GM12878 (cell line): ENCODE results near the gene TMEM168. TPM values are rescaled to one million over a fixed set of nuclear protein-coding genes. Genes with fewer than 3 reads are reported as not detected.

Experiments
- ATAC-seq: fragments of 200-7000 bp; cut with Tn5 transposase; 3 replicates; pipeline ENCODE4 v1.9.1; 2020; ENCODE audit warnings: mild to moderate bottlenecking, moderate library complexity
- BruUV-seq: library from RNA; stranded (reverse); fragments of 400-500 nt; replicated peaks from 2 replicates; lab custom pipeline; 2021; lab: Mats Ljungman, UMichigan
- CTCF ChIA-PET: fragments of 300-600 bp; sonication (Branson Sonifier 250); formaldehyde crosslinking; extraction: SDS; loops from one replicate; lab custom pipeline; 2021; ENCODE audit warnings: inconsistent platforms; lab: Yijun Ruan, JAX
- POLR2A ChIA-PET: fragments of 350-600 bp; formaldehyde crosslinking; extraction: SDS; loops from one replicate; lab custom pipeline; 2021; ENCODE audit warnings: inconsistent platforms; lab: Charles Lee
- RAD21 ChIA-PET: fragments of 300-600 bp; sonication (Branson Sonifier 250); formaldehyde crosslinking; loops from one replicate; lab custom pipeline; 2023; ENCODE audit warnings: antibody characterized with exemption; ENCODE audit not compliant: unreplicated experiment; lab: Charles Lee
- SMC1A ChIA-PET: fragments of 300-600 bp; sonication (Branson Sonifier 250); formaldehyde crosslinking; loops from one replicate; lab custom pipeline; 2023; ENCODE audit not compliant: unreplicated experiment, uncharacterized antibody; lab: Charles Lee
- DNase-seq: peaks from one replicate; pipeline ENCODE4 v3.0.0-alpha.2; 2011; ENCODE audit warnings: low read depth, low spot score
- FAIRE-seq: peaks from 3 replicates; lab custom pipeline; 2011; peaks lifted over from hg19 to GRCh38; lab: Jason Lieb, UNC
- H2AFZ ChIP-seq: 2 replicates; pipeline ENCODE4 v1.6.0; 2011; ENCODE audit warnings: low read depth, low read length, control low read depth; ENCODE audit not compliant: control insufficient read depth
- H3K27ac ChIP-seq: 2 replicates; pipeline ENCODE4 v1.5.1; 2011; ENCODE audit warnings: control low read depth; ENCODE audit not compliant: control insufficient read depth, insufficient read depth
- H3K27me3 ChIP-seq, 2 experiments: replicated peaks in 1 of 2; 2 replicates each; pipeline versions ENCODE4 v1.6.0 to v1.6.1; 2011; ENCODE audit warnings: low read length in 1 of 2; ENCODE audit not compliant: control insufficient read depth in 2 of 2, insufficient read depth in 2 of 2
- H3K36me3 ChIP-seq, 2 experiments: 2 replicates each; pipeline ENCODE4 v1.5.1; 2011; ENCODE audit warnings: low read length in 1 of 2; ENCODE audit not compliant: control insufficient read depth in 2 of 2, insufficient read depth in 2 of 2
- H3K4me1 ChIP-seq: 2 replicates; pipeline ENCODE4 v1.6.1; 2011; ENCODE audit warnings: mild to moderate bottlenecking, low read length, moderate library complexity, mixed read lengths; ENCODE audit not compliant: control insufficient read depth, insufficient read depth
- H3K4me2 ChIP-seq: 2 replicates; pipeline ENCODE4 v1.6.0; 2011; ENCODE audit warnings: control low read depth; ENCODE audit not compliant: control insufficient read depth, insufficient read depth
- H3K4me3 ChIP-seq: fragments of 200-600 bp; sonication (generic); 2 replicates; pipeline ENCODE4 v1.5.1; 2016
- H3K79me2 ChIP-seq: 2 replicates; pipeline ENCODE4 v1.6.0; 2011; ENCODE audit warnings: low read length; ENCODE audit not compliant: control insufficient read depth, insufficient read depth
- H3K9ac ChIP-seq: 2 replicates; pipeline ENCODE4 v1.8.0; 2011; ENCODE audit warnings: low read length, control low read depth, mixed read lengths; ENCODE audit not compliant: control insufficient read depth, insufficient read depth
- H3K9me3 ChIP-seq: replicated peaks from 3 replicates; pipeline ENCODE4 v1.5.1; 2011; ENCODE audit warnings: mild to moderate bottlenecking, low read length; ENCODE audit not compliant: control insufficient read depth, insufficient read depth
- H4K20me1 ChIP-seq: 2 replicates; pipeline ENCODE4 v1.6.0; 2011; ENCODE audit not compliant: control insufficient read depth, insufficient read depth
- CHD1 ChIP-seq: IDR thresholded peaks from 2 replicates; pipeline ENCODE4 v1.6.1; 2012; ENCODE audit warnings: low read depth, low read length, improper control_type of control experiment
- CHD4 ChIP-seq: fragments of 200-600 bp; sonication (generic); IDR thresholded peaks from 2 replicates; pipeline ENCODE4 v1.6.1; 2016; ENCODE audit warnings: mild to moderate bottlenecking
- ETV6 ChIP-seq, 2 experiments: fragments of 450-650 bp in 1 of 2; IDR thresholded peaks in 1 of 2; conservative IDR thresholded peaks in 1 of 2; 2 replicates each; pipeline ENCODE4 v1.6.1; 2014; ENCODE audit warnings: antibody characterized with exemption in 1 of 2, borderline replicate concordance in 1 of 2, low read depth in 1 of 2, mild to moderate bottlenecking in 1 of 2, moderate library complexity in 1 of 2
- IKZF1 ChIP-seq: fragments of 450-650 bp; conservative IDR thresholded peaks from 2 replicates; pipeline ENCODE4 v1.6.1; 2017; ENCODE audit warnings: antibody characterized with exemption, mild to moderate bottlenecking
- IRF4 ChIP-seq: IDR thresholded peaks from 2 replicates; pipeline ENCODE4 v1.6.1; 2011; ENCODE audit warnings: low read depth, low read length
- PAX5 ChIP-seq: IDR thresholded peaks from 2 replicates; pipeline ENCODE4 v1.6.1; 2011; ENCODE audit warnings: low read depth, low read length, borderline replicate concordance
- SRF ChIP-seq, 2 experiments: IDR thresholded peaks; 2 replicates each; pipeline ENCODE4 v1.6.1; 2011; ENCODE audit warnings: low read depth in 2 of 2, low read length in 2 of 2, mild to moderate bottlenecking in 1 of 2, moderate library complexity in 1 of 2
- ZNF207 ChIP-seq: fragments of 450-650 bp; IDR thresholded peaks from 2 replicates; pipeline ENCODE4 v1.6.1; 2014; ENCODE audit warnings: antibody characterized with exemption, mild to moderate bottlenecking, borderline replicate concordance
- WGBS: methylation state at CpG from one replicate; pipeline ENCODE4 v1.1.6; 2016; ENCODE audit warnings: low lambda C conversion rate; ENCODE audit not compliant: insufficient replicate concordance, insufficient coverage; ENCODE audit errors: missing lambda C conversion rate; 5-methylcytosine and 5-hydroxymethylcytosine counted together
- in situ Hi-C: fragments of 300-500 bp; cut with MboI; formaldehyde crosslinking; loops from 9 replicates; pipeline ENCODE4 v1.14.3; 2018; ENCODE audit warnings: mixed read lengths
- intact Hi-C: fragments of 100-400 bp; cut with micrococcal nuclease; formaldehyde crosslinking; loops from one replicate; pipeline ENCODE4 v1.14.2; 2022; ENCODE audit not compliant: unreplicated experiment
- polyA plus RNA-seq, 11 experiments: library from polyadenylated mRNA; depleted of rRNA in 4 of 11; unstranded in 6 of 11; stranded (reverse) in 5 of 11; fragments of >200 nt; fragmentation: Nextera tagmentation in 4 of 11; fragmentation: Illumina TruSeq in 1 of 11; extraction: Ambion mirVana in 4 of 11; extraction: Trizol in 1 of 11; gene quantifications; 1 replicate in 1 of 11; 2 replicates in 10 of 11; pipeline versions ENCODE4 v1.2.1 to v1.2.3, GENCODE V29; 2011 to 2016; ENCODE audit warnings: inconsistent platforms in 2 of 11, missing spikeins in 2 of 11, low read depth in 1 of 11
- total RNA-seq, 4 experiments: library from RNA; depleted of rRNA in 3 of 4; stranded (reverse); fragments of >200 nt in 3 of 4; fragmentation: Illumina TruSeq in 1 of 4; extraction: Trizol in 1 of 4; gene quantifications; 2 replicates each; pipeline versions ENCODE4 v1.2.1 to v1.2.3, GENCODE V29; 2013 to 2021
- TF ChIP-seq, protein P1 (sequence below): fragments of 450-650 bp; IDR thresholded peaks from 2 replicates; pipeline ENCODE4 v1.6.1; 2017; ENCODE audit warnings: mild to moderate bottlenecking, moderate library complexity
- TF ChIP-seq, protein P2 (sequence below): fragments of 450-650 bp; IDR thresholded peaks from 2 replicates; pipeline ENCODE4 v1.6.1; 2018; ENCODE audit warnings: mild to moderate bottlenecking, low read depth, moderate library complexity; ENCODE audit not compliant: partially characterized antibody

TMEM168 gene
- total and polyA plus RNA-seq, 10 of the 15 experiments (the other 5 are each of a cell fraction or from before 2014, with no cell fraction given) = 9.1 to 44.2 (median 19.8) TPM

DNA sequence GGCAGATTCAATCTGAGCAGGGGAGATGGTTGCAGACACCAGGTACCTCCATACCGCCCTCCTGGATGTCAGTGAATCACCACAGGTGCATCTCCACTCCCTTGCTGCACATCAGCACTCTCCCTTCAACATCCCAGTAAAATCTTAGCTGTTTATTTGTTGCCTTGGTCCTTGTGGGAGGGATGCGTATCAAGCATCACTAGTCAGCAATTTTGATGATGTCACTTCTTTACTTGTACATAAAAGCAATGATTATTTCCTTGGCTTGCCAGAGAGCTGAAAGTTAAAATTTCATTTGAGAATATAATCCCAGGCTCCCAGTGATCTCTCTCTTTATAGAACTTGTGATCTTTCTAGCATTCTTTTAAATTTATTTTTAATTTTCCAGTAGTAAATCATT lies 49.5 kb downstream of the TMEM168 start (continued):
- TF ChIP-seq, protein P1, sequence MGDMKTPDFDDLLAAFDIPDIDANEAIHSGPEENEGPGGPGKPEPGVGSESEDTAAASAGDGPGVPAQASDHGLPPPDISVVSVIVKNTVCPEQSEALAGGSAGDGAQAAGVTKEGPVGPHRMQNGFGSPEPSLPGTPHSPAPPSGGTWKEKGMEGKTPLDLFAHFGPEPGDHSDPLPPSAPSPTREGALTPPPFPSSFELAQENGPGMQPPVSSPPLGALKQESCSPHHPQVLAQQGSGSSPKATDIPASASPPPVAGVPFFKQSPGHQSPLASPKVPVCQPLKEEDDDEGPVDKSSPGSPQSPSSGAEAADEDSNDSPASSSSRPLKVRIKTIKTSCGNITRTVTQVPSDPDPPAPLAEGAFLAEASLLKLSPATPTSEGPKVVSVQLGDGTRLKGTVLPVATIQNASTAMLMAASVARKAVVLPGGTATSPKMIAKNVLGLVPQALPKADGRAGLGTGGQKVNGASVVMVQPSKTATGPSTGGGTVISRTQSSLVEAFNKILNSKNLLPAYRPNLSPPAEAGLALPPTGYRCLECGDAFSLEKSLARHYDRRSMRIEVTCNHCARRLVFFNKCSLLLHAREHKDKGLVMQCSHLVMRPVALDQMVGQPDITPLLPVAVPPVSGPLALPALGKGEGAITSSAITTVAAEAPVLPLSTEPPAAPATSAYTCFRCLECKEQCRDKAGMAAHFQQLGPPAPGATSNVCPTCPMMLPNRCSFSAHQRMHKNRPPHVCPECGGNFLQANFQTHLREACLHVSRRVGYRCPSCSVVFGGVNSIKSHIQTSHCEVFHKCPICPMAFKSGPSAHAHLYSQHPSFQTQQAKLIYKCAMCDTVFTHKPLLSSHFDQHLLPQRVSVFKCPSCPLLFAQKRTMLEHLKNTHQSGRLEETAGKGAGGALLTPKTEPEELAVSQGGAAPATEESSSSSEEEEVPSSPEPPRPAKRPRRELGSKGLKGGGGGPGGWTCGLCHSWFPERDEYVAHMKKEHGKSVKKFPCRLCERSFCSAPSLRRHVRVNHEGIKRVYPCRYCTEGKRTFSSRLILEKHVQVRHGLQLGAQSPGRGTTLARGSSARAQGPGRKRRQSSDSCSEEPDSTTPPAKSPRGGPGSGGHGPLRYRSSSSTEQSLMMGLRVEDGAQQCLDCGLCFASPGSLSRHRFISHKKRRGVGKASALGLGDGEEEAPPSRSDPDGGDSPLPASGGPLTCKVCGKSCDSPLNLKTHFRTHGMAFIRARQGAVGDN = no peak
- TF ChIP-seq IRF4 (no peak), IKZF1 (no peak)

DNA sequence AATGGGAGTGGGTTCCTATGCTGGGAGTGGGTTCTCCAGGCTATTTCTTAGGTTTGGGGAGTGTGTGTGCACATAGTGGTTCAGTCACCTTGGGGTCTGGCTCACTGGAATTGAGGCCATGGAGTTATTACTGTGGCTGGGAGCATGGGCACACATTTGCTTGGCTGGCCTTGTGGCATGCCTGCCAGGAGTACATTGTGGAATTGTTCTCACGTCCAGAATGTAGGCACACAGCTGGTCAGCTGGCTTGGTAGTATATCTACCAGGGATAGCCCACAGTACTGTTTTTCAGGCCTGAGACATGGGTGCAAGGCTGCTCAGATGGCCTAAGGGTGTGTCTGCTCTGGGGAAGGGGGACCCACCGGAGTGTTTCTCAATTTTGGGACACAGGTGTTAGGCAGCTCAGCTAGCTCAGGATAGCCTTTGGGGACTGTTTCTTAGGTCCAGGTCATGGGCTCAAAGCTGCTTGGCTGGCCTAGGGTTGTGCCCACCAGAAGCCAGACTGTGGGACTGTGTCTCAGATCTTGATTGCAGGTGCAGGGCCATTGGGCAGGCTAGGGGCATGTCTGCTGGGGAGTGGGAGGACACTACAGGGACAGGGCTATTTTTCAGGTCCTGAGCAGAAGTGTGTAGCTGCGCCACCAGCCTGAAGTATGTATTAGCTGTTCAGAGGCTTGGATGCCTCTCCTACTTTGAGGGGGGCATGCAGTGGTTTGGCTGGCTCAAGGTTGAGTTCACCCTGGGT lies 50.6 kb downstream of the TMEM168 start:
- in situ Hi-C loops (no loop called here), intact Hi-C loops (no loop called here)
- ChIA-PET CTCF (no interaction called here), SMC1A (no interaction called here), RAD21 (no interaction called here), POLR2A (no interaction called here)
- 21% methylated on average over 3 of the region's 3 CpGs for WGBS
- Histone ChIP-seq H3K79me2 (no peaks in the 10 kb centered on the region), H3K4me3 (no peak overlapping the region), H3K4me1 (no peaks in the 10 kb centered on the region), H3K9me3 (no peaks in the 10 kb centered on the region; the same call in 2 of the 3 replicates), H3K9ac (no peak overlapping the region), H3K27ac (no peak overlapping the region), H4K20me1 (no peaks in the 10 kb centered on the region), H3K4me2 (no peak overlapping the region), H2AFZ (no peak overlapping the region), H3K36me3 (no peaks in the 10 kb centered on the region), H3K27me3 (no peaks in the 10 kb centered on the region)
- no TSS peak for BruUV-seq
- TF ChIP-seq ZNF207 = no peak
- TF ChIP-seq PAX5 = no peak
- no peak for TF ChIP-seq CHD1
- no peak for TF ChIP-seq CHD4
- no peak for TF ChIP-seq ETV6 (conservative IDR thresholded peaks at IDR 0.05 in 1 of 2, IDR thresholded peaks at IDR 0.05 in 1 of 2; ENCODE audit: borderline replicate concordance in 1 of 2, low read depth in 1 of 2)
- TF ChIP-seq, protein P2, sequence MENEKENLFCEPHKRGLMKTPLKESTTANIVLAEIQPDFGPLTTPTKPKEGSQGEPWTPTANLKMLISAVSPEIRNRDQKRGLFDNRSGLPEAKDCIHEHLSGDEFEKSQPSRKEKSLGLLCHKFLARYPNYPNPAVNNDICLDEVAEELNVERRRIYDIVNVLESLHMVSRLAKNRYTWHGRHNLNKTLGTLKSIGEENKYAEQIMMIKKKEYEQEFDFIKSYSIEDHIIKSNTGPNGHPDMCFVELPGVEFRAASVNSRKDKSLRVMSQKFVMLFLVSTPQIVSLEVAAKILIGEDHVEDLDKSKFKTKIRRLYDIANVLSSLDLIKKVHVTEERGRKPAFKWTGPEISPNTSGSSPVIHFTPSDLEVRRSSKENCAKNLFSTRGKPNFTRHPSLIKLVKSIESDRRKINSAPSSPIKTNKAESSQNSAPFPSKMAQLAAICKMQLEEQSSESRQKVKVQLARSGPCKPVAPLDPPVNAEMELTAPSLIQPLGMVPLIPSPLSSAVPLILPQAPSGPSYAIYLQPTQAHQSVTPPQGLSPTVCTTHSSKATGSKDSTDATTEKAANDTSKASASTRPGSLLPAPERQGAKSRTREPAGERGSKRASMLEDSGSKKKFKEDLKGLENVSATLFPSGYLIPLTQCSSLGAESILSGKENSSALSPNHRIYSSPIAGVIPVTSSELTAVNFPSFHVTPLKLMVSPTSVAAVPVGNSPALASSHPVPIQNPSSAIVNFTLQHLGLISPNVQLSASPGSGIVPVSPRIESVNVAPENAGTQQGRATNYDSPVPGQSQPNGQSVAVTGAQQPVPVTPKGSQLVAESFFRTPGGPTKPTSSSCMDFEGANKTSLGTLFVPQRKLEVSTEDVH = no peak
- no peak for TF ChIP-seq SRF (IDR thresholded peaks at IDR 0.05; ENCODE audit: low read depth in 2 of 2, low read length in 2 of 2)
- no peak for ATAC-seq
- FAIRE-seq = no peak
- no peak for DNase-seq
